Hematopoietic multipotent progenitor cell treated with erythropoietin and hydrocortisone succinate and interleukin-3 and kit ligand, for 8 days (in vitro differentiated cells): Measurements from ENCODE around the gene CD28.
"Not testable (repeated sequence)": the region's sequence is repeated elsewhere in the genome, so short reads cannot be mapped to it uniquely, and the experiment has no call there.

ENCODE experiments used
- DNase-seq: peaks from one replicate; pipeline ENCODE4 v3.0.0-alpha.2; 2015

The CD28 gene

DNA sequence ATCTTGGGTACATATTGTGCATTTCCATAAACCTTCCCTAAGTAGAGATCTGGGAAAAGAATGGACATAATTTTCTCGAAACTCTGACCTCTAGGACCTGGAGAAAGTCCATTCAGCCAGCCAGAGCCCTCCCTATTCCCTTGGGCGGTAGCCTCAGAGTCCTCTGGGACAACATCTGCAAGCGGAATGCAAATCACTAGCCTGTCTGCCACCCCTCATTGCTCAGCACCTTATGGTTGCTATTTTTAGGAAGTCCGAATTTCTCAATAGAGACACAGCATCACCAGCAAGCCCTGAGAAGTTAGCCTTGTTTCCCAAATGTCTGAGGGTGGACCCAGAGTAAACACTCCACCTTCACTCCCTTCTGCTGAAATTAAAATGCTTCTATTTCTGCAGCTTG is 17.6 kb upstream of the CD28 start:
- DNase-seq, result no peak

DNA sequence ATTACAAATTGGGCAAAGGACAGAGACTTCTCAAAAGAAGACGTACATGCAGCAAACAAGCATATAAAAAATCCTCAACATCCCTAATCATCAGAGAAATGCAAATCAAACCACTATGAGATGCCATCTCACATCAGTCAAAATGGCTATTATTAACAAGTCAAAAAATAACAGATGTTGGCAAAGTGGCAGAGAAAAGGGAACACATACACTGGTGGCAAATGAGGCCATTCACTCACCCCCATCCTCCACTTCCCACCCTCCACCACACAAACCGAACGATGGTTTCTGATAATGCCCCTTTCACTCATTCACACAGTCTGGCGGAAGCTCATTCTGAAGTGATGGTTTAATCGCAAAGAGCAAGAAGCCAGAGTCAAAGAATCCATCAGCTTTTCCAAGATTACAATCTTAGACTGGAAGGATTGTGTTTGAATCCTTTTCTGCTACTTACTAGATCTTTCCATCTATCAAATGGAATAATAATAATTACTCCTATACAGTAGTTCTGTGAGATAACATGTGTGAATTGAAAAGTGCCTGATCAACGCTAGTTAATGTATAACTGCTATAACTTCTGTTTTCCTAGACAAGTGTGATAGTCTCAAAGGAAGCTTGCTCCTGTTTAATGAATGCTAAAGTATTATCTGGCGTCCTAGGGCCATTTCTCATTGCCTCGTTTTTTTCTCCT is 16.9 kb upstream of the CD28 start:
- DNase-seq, result no peak

GRCh38 chr2:203690117-203690431 is 16.4 kb upstream of the CD28 start:
- DNase-seq, result no peak

DNA sequence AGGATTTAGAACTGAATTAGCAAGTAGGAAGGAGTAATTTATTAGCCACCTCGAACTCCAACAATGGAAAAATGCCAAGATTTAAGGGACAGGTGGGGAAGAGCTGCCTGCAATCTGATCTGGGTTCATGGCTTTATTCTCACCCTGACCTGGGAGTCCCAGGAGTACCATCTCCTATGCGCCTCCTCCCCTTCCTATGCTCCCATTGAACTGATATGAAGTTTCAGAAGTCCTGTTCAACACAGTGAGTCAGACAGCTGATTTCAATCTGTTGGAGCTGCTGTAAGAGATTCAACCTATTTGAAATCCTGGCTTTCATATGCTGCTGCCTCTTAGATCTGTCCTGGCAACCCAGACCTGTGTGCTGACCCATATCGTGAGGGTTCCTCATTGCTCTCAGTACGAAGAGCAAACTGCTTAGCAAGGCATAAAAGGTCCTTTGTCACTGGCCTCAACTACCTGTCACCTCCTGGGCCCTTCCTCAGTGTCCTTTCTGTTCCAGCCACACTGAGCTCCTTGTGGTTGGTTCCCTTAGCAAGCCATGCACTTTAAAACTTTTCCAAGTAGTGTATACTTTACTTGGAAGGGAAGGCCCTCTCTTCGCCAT is 15.9 kb upstream of the CD28 start:
- DNase-seq, result no peak

DNA sequence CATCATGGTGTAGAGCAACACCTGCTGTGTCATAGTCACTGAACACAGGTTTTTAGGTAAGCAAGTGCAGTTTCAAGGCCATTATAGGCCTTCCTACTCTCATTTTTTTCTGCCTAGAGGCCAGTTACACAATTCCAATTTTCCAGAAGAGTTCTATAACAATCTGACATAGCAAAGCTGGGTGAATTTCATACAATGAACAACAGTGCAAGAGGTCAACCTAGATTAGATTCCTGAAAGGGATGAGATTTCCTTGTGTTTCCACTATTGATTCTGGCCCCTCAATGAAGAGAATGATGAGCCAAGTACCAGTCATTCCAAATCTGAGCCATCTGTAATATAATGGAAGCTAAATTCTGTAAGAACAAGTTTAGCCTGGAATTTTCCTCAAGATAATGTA is 15.3 kb upstream of the CD28 start:
- no peak for DNase-seq

- DNase-seq, result no peak
Observed at GRCh38 chr2:203692031-203692710, 14.3 kb upstream of the CD28 start.

DNA sequence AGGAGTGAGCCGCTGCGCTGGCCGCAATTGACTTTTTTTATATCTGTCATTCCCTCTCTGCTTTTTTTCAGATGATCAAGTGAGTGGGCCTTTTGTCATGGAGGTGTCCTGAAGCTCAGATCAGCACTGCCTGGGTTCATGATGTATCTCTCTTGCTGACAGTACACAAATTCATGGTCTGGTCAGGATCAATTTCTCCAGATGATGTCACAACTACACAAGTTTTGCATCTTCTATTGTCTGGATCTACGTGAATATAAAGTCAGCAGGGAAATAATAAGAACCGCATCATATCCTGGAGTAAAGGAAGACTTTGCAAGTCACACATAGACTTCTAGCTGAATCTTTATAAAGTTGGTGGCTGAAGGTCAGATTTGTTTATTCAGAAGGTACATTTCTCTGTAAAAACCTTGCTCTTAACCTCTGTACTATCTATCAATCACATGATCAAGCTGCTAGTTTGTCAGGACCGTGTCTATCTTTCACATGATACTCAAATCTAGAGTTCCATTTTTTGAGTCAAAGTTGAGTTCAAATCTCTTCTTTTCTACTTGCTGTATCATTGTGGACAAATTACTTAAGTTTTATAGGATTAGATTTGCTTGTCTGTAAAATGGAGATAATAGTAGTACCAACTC is 13.1 kb upstream of the CD28 start:
- DNase-seq, result no peak

DNA sequence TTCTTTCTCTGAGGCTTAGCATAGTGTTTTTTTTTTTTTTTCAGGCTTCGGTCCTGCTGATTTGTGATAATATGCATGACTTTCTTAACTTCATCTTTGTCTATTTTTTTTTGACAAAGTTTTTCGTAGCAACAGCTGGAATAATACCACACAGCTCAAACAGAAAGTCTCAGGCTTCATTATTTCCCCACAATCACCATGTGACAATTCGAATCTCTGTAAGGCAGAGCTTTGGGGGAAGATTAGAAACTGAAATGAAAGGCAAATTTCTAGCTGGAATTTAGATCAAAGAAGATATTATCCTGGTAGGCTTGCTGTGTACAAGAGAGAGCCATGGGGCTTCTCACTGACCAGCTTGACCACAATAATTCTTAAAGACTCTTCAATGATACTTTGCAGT is 12.2 kb upstream of the CD28 start:
- DNase-seq, result no peak

DNA sequence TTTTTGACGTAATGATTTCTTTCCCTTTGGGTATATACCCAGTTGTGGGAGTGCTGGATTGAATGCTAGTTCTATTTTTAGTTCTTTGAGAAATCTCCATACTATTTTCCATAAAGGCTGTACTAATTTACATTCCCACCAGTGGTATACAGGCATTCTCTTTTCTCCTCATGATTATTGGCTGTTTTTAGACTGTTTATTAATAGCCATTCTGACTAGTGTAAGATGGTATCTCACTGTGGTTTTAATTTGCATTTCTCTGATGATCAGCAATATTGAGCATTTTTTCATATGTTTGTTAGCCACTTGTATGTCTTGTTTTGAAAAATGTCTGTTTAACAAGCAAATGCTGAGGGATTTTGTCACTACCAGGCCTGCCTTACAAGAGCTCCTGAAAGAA is 9.2 kb upstream of the CD28 start:
- no peak for DNase-seq

DNA sequence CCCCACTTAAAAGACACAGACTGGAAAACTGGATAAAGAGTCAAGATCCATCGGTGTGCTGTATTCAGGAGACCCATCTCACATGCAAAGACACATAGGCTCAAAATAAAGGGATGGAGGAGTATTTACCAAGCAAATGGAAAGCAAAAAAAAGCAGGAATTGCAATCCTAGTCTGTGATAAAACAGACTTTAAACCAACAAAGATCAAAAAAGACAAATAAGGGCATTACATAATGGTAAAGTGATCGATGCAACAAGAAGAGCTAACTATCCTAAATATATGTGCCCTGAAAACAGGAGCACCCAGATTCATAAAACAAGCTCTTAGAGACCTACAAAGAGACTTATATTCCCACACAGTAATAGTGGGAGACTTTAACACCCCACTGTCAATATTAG is 8.7 kb upstream of the CD28 start:
- DNase-seq, result not testable (repeated sequence)

- DNase-seq, result not testable (repeated sequence)
Observed at GRCh38 chr2:203698410-203698809, 8.0 kb upstream of the CD28 start.

GRCh38 chr2:203704430-203704829 is 2.0 kb upstream of the CD28 start:
- no peak for DNase-seq

DNA sequence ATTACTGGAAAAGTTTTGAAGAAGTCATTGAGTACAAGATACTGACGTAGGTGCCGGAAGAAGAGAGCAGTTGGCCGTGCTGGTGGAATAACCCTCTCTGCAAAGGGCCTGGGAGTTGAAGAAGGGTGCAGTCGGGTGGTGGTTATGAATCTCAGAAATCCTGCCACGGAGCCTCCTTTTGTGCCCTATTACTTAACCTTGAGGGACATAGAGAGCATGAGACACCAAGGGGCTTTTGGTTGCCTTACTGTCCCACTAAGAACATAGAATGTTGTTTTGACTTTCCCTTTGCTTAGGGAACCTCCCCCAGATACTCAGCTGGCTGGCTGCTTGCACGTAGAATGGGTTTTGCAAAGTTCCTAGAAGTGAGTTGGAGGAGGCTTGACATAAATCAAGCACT is 1.3 kb upstream of the CD28 start:
- no peak for DNase-seq

DNA sequence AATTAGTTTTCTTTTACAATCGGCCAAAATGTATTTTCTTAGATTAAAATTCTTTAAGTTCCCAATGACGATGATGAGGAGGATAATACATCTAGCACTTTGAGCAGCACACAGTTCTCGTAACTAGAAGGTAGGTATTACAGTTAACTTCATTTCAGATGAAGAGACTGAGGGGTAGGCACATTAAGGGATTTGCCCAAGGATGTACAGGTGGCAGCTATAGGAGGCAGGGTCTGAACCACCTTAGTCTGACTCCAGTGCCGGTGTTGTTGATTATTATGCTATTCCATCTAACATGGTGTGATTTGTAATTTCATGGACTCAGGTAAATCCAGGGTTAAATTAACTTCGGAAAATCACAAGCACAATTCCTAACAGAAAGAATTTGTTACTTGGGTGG is 1.1 kb downstream of the CD28 start:
- DNase-seq, result no peak

GRCh38 chr2:203708846-203709396 is 2.5 kb downstream of the CD28 start:
- DNase-seq, result no peak

- no peak for DNase-seq
Observed at GRCh38 chr2:203709416-203710040, 3.1 kb downstream of the CD28 start.

DNA sequence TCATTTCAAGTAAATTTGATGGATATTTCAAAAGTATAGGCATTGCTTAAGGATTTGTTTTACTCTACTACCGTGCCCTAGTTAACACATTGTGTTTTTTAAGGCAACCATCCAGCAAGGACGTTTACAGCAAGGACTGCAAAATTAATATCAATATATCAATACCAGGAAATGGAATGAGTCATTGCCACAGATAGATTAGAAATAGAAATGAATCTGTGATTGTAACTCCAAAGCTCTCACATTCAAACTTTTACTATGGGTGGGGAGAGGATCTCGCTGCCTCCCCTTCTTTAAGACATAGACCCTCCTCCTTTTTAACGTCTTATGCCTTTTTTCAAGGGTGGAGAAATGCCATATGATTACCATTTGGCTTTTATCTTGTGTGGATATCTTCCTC is 3.8 kb downstream of the CD28 start:
- no peak for DNase-seq

- DNase-seq, result no peak
Observed at GRCh38 chr2:203710952-203711351, 4.5 kb downstream of the CD28 start.

DNA sequence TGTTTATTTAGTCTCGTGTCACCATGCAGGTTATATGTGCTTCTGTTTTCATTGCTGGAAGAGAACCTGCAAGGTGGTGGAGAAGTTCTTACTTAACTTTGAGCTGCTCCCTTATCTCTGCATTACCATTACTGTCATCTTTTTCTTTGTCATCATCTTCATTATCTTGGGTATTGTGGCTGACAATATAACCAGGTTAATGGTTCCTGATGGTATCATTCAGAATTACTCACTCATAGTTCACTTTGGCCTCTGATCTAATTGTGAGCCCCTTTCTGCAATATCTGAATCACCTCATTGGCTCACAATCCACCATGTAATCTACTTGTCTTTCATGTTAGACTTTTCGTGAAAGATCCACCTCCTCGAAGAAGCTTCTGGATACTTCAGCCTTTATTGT is 5.0 kb downstream of the CD28 start:
- no peak for DNase-seq

GRCh38 chr2:203713381-203713780 is 6.9 kb downstream of the CD28 start:
- no peak for DNase-seq

DNA sequence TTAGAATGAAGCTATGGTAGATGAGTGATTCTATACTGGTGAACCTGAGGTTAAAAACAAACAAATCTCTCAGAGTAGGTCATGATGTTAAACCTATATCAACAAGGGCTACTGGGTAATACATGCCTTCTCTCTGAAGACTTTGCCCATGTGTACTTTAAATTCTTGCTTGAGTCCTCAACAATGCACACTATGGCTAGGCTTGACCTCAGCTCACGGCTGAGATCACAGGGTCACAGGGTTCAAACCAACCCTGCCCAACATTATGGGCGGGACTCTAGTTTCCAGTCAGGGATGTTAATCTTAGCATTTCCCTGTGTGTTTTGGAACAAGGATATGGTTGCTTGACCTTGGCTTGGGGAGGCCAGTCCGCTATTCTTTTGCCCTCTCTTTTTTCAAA is 7.7 kb downstream of the CD28 start:
- no peak for DNase-seq

- no peak for DNase-seq
Observed at GRCh38 chr2:203715744-203716143, 9.3 kb downstream of the CD28 start.

DNA sequence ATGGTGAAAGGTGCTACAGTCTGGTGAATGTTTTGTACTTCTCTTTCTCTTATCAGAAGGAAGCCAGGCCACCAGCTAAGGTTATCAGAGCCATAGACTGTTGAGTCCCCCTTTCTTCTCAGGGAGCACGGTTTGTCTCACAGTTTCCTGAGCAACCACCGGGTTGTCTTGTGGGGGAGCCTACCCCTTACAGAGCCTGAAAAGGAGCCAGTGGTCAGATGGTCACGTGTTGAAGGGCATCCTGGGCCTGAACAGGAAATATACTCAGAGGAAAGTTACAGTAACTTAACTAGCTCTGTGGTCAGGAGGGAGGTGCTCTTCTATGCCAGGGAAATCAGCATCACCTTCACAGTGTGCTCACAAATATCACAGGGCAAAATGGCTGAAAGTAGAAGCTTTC is 11.6 kb downstream of the CD28 start:
- DNase-seq, result peak; percentile 91
